Suprapubic skin (tissue), 4 donors: ENCODE results near the gene WDPCP.

Source experiments
- EP300 ChIP-seq: sonication (generic); formaldehyde crosslinking; IDR thresholded peaks from one replicate; pipeline ENCODE4 v1.6.1; 2017; ENCODE audit warnings: antibody characterized with exemption
- POLR2A ChIP-seq, 2 donors: fragments of 450-650 bp; IDR thresholded peaks; one replicate each; pipeline ENCODE4 v1.6.1; 2017; ENCODE audit warnings: antibody characterized with exemption in 2 of 2, mild to moderate bottlenecking in 2 of 2, moderate library complexity in 2 of 2
- POLR2AphosphoS5 ChIP-seq, 3 donors: sonication (generic); formaldehyde crosslinking; IDR thresholded peaks; one replicate each; pipeline ENCODE4 v1.6.1; 2017; ENCODE audit warnings: antibody characterized with exemption in 3 of 3
- TF ChIP-seq, protein P1 (sequence below), 2 donors: fragments of 200-600 bp in 1 of 2; fragments of 450-650 bp in 1 of 2; sonication (generic) in 1 of 2; IDR thresholded peaks; one replicate each; pipeline ENCODE4 v1.5.1; 2016 to 2019; ENCODE audit warnings: antibody characterized with exemption in 2 of 2, mild to moderate bottlenecking in 1 of 2, moderate library complexity in 1 of 2

DNA sequence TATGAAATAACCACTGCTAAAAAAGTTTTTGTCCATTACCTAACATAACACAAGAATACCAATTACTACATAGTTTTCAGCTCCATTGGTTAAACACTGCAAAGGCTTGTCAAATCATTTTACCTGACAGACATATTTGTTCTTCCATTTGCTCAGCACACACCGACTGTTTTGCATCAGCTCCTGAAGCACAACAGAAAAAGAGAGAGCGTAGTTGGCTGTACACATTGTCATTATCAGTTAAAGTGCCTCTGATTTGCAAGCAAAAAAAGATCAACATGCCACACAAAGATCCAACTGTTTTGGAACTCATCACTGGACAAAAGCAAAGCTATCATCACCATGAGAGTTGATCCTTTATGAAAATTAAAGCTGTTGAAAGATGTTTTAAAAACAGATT lies 103.8 kb downstream of the WDPCP start:
- TF ChIP-seq, protein P1, sequence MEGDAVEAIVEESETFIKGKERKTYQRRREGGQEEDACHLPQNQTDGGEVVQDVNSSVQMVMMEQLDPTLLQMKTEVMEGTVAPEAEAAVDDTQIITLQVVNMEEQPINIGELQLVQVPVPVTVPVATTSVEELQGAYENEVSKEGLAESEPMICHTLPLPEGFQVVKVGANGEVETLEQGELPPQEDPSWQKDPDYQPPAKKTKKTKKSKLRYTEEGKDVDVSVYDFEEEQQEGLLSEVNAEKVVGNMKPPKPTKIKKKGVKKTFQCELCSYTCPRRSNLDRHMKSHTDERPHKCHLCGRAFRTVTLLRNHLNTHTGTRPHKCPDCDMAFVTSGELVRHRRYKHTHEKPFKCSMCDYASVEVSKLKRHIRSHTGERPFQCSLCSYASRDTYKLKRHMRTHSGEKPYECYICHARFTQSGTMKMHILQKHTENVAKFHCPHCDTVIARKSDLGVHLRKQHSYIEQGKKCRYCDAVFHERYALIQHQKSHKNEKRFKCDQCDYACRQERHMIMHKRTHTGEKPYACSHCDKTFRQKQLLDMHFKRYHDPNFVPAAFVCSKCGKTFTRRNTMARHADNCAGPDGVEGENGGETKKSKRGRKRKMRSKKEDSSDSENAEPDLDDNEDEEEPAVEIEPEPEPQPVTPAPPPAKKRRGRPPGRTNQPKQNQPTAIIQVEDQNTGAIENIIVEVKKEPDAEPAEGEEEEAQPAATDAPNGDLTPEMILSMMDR (IDR thresholded peaks at IDR 0.05): no peak
- TF ChIP-seq POLR2A (IDR thresholded peaks at IDR 0.05) (no peak), POLR2AphosphoS5 (IDR thresholded peaks at IDR 0.05) (no peak), EP300 (no peak)
